OCI-LY7 (cell line): ENCODE data around the gene PUDP. TPM values are rescaled to one million over a fixed set of nuclear protein-coding genes. Genes with fewer than 3 reads are reported as not detected.
A peak's percentile ranks its signal among the peaks of the same experiment; 100 is the strongest.

Source experiments
- BruUV-seq: library from RNA; stranded (reverse); fragments of 400-500 nt; replicated peaks from 2 replicates; lab custom pipeline; 2021; lab: Mats Ljungman, UMichigan
- CTCF ChIA-PET: fragments of 300-600 bp; sonication (Branson Sonifier 250); formaldehyde crosslinking; loops from one replicate; lab custom pipeline; 2022; ENCODE audit warnings: antibody characterized with exemption; ENCODE audit not compliant: unreplicated experiment; lab: Charles Lee
- POLR2A ChIA-PET: fragments of 300-600 bp; sonication (Branson Sonifier 250); formaldehyde crosslinking; loops from one replicate; lab custom pipeline; 2022; ENCODE audit warnings: antibody characterized with exemption; lab: Charles Lee
- DNase-seq: peaks from one replicate; pipeline ENCODE4 v3.0.0-alpha.2; 2015; ENCODE audit warnings: low spot score
- H2AFZ ChIP-seq: fragments of 200-600 bp; sonication (generic), shearing (Covaris generic); 2 replicates; pipeline ENCODE4 v1.6.1; 2014; ENCODE audit warnings: mild to moderate bottlenecking, antibody characterized with exemption, low read length, moderate library complexity
- H3K27ac ChIP-seq: fragments of 200-600 bp; sonication (generic); 2 replicates; pipeline ENCODE4 v1.5.1; 2014; ENCODE audit warnings: mixed run types, low read depth, mild to moderate bottlenecking, moderate library complexity, low read length, inconsistent platforms; ENCODE audit not compliant: poor library complexity, severe bottlenecking
- H3K36me3 ChIP-seq: fragments of 200-600 bp; sonication (generic); 2 replicates; pipeline ENCODE4 v1.6.1; 2014; ENCODE audit warnings: mild to moderate bottlenecking, antibody characterized with exemption, low read length, moderate library complexity, mixed read lengths; ENCODE audit not compliant: insufficient read depth
- H3K4me1 ChIP-seq: fragments of 200-600 bp; sonication (generic); 2 replicates; pipeline ENCODE4 v1.5.1; 2014; ENCODE audit warnings: mild to moderate bottlenecking, low read length; ENCODE audit not compliant: insufficient read depth, poor library complexity, severe bottlenecking
- H3K4me2 ChIP-seq: fragments of 200-600 bp; sonication (generic); 2 replicates; pipeline ENCODE4 v1.6.1; 2014; ENCODE audit warnings: mild to moderate bottlenecking, low read length
- H3K4me3 ChIP-seq: fragments of 200-600 bp; sonication (generic); 2 replicates; pipeline ENCODE4 v1.5.1; 2014; ENCODE audit warnings: mild to moderate bottlenecking, low read depth, low read length; ENCODE audit not compliant: poor library complexity, severe bottlenecking
- H3K79me2 ChIP-seq: fragments of 200-600 bp; sonication (generic); 2 replicates; pipeline ENCODE4 v1.6.1; 2016; ENCODE audit warnings: low read depth, mild to moderate bottlenecking, low read length, moderate library complexity, mixed read lengths; ENCODE audit not compliant: insufficient read depth
- H3K9me2 ChIP-seq: fragments of 200-600 bp; sonication (generic); 2 replicates; pipeline ENCODE4 v1.6.1; 2016; ENCODE audit warnings: mild to moderate bottlenecking, low read length, mixed read lengths; ENCODE audit not compliant: insufficient read depth
- H3K9me3 ChIP-seq: fragments of 200-600 bp; sonication (generic); 2 replicates; pipeline ENCODE4 v1.6.1; 2014; ENCODE audit warnings: mild to moderate bottlenecking, mixed run types, low read length, mixed read lengths
- H4K20me1 ChIP-seq: fragments of 200-600 bp; sonication (generic); 2 replicates; pipeline ENCODE4 v1.6.1; 2014; ENCODE audit warnings: mild to moderate bottlenecking, antibody characterized with exemption, low read length, moderate library complexity, mixed read lengths; ENCODE audit not compliant: insufficient read depth
- CTCF ChIP-seq: fragments of 200-600 bp; sonication (generic); conservative IDR thresholded peaks from 2 replicates; pipeline ENCODE4 v1.5.1; 2014; ENCODE audit warnings: mild to moderate bottlenecking, antibody characterized with exemption, low read length, moderate library complexity, mixed read lengths
- EZH2phosphoT487 ChIP-seq: fragments of 200-600 bp; sonication (generic); IDR thresholded peaks from 2 replicates; pipeline ENCODE4 v1.6.1; 2018; ENCODE audit warnings: low read depth, borderline replicate concordance, mild to moderate bottlenecking, mixed run types, antibody characterized with exemption, low read length, moderate library complexity, mixed read lengths
- intact Hi-C: fragments of 100-400 bp; cut with micrococcal nuclease; formaldehyde crosslinking; loops from one replicate; pipeline ENCODE4 v1.10.0; 2022; ENCODE audit not compliant: unreplicated experiment
- total RNA-seq, 2 experiments: library from RNA; depleted of rRNA in 1 of 2; stranded (reverse); fragments of >200 nt in 1 of 2; shearing (Covaris generic) in 1 of 2; gene quantifications; 2 replicates each; pipeline ENCODE4 v1.2.3, GENCODE V29; 2014 to 2022

The PUDP gene
- total RNA-seq, 2 experiments from 2014 or later: 8.8 to 25.7 TPM

DNA sequence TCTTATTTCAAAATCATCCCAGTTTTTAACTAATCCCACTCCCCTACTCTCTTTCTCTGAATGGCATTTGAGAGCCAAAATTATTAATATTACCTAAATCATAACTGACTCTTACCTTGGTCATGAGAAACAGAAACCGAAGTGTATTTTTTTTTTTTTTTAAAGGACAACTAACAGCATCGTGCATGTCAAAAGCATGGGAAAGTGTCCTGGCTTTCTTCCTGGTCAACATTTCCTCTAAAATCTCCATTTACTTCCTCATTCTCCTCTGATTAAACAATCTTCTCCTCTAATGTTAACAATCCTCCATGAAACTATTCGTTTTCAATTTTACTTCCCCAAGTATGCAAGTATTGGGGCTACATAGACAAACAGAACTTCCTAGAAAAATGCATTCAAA, 2.5 kb downstream of the PUDP start:
- Histone ChIP-seq H4K20me1 (no peaks in the 10 kb centered on the region), H2AFZ (no peak overlapping the region), H3K79me2 (peaks cover 53% of the 10 kb centered on the region; the same call in 1 of the 2 replicates), H3K9me3 (no peaks in the 10 kb centered on the region), H3K4me1 (peaks cover 33% of the 10 kb centered on the region), H3K9me2 (no peaks in the 10 kb centered on the region), H3K4me2 (peak overlapping the region; percentile 90), H3K4me3 (peak overlapping the region; percentile 95), H3K27ac (no peak overlapping the region), H3K36me3 (peaks cover 13% of the 10 kb centered on the region)
- no peak for DNase-seq
- intact Hi-C loops: loop anchor here (5.0 kb wide), 1 partner anchor 77 kb away; no protein-coding TSS in a partner anchor
- TF ChIP-seq EZH2phosphoT487: no peak
- no peak for TF ChIP-seq CTCF
- POLR2A ChIA-PET: interaction anchor here (3.5 kb wide), 1 partner anchor 11 kb away, joined by 38 read pairs; no protein-coding TSS in a partner anchor
- no TSS peak for BruUV-seq
- CTCF ChIA-PET: no interaction called here

DNA sequence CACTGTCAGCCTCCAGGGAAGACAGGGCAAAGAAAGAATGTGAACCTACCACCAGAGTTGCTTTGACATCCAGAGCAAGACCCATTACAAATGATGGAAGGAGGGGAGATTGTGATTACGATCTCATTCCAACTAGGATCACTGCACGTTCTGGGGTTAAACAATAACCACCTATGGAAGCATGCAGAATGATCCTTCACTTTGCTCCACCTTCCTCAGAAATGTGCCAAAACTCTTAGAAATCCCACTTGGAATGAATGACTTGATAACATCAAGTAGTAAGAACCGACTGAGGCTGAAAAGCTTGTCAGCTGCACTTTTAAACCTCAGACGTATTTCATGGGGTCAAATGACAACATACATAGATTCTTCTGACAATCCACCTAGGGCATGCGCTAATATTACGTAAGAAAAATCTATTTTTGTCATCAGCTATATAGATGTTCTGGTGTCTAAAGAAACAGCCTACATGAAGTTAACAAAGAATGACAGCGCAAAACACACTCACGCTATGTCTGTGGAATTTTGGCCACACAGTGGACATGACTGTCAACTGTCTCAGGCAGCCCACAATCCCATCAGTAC, 3.9 kb downstream of the PUDP start:
- POLR2A ChIA-PET: interaction anchor here (1.1 to 3.5 kb wide), 2 partner anchors 10 to 32 kb away, joined by 3 to 38 read pairs; no protein-coding TSS in a partner anchor

More for the DNA sequence above, 3.9 kb downstream of the PUDP start:
- CTCF ChIA-PET: interaction anchor here (1.6 kb wide), 1 partner anchor 11 kb away, joined by 4 read pairs; no protein-coding TSS in a partner anchor
- intact Hi-C loops: no loop called here
- Histone ChIP-seq H3K36me3 (peaks cover 18% of the 10 kb centered on the region), H3K4me1 (peaks cover 25% of the 10 kb centered on the region), H4K20me1 (no peaks in the 10 kb centered on the region), H3K4me3 (no peak overlapping the region), H3K9me2 (no peaks in the 10 kb centered on the region), H3K79me2 (peaks cover 50% of the 10 kb centered on the region; the same call in 1 of the 2 replicates), H2AFZ (no peak overlapping the region), H3K27ac (no peak overlapping the region), H3K4me2 (peak overlapping the region; percentile 90), H3K9me3 (no peaks in the 10 kb centered on the region)
- TF ChIP-seq EZH2phosphoT487 (no peak), CTCF (no peak)
- no peak for DNase-seq
- BruUV-seq: no TSS peak
